M059J (cell line): ENCODE data around the gene JAM3. TPM values are rescaled to one million over a fixed set of nuclear protein-coding genes. Genes with fewer than 3 reads are reported as not detected.

ENCODE experiments used
- DNase-seq: peaks from one replicate; pipeline ENCODE4 v3.0.0-alpha.2; 2012; ENCODE audit warnings: low read depth
- total RNA-seq: library from RNA; depleted of rRNA; stranded (reverse); fragments of >200 nt; shearing (Covaris generic); gene quantifications from 2 replicates; pipeline ENCODE4 v1.2.3, GENCODE V29; 2014

Gene JAM3
- total RNA-seq, 1 experiment from 2014 or later: 6.1 TPM

GRCh38 chr11:134145715-134146114, 76.8 kb downstream of the JAM3 start:
- DNase-seq: no peak

- DNase-seq: no peak
Measured at GRCh38 chr11:134146598-134146997, 77.7 kb downstream of the JAM3 start.

GRCh38 chr11:134149371-134149770, 80.5 kb downstream of the JAM3 start:
- DNase-seq: no peak

- no peak for DNase-seq
Measured at GRCh38 chr11:134150195-134150903, 81.5 kb downstream of the JAM3 start.

GRCh38 chr11:134151083-134151747, 82.3 kb downstream of the JAM3 start:
- DNase-seq: no peak

- DNase-seq: no peak
Measured at GRCh38 chr11:134152696-134153095, 83.8 kb downstream of the JAM3 start.

GRCh38 chr11:134153147-134153905, 84.5 kb downstream of the JAM3 start:
- no peak for DNase-seq

GRCh38 chr11:134154441-134154840, 85.6 kb downstream of the JAM3 start:
- no peak for DNase-seq

- no peak for DNase-seq
Measured at GRCh38 chr11:134155456-134155855, 86.6 kb downstream of the JAM3 start.

- DNase-seq: no peak
Measured at GRCh38 chr11:134155946-134156865, 87.3 kb downstream of the JAM3 start.

- DNase-seq: no peak
Measured at GRCh38 chr11:134157451-134157850, 88.6 kb downstream of the JAM3 start.

- DNase-seq: no peak
Measured at GRCh38 chr11:134158023-134158422, 89.2 kb downstream of the JAM3 start.

- DNase-seq: no peak
Measured at GRCh38 chr11:134159652-134160051, 90.8 kb downstream of the JAM3 start.

GRCh38 chr11:134164490-134165370, 95.9 kb downstream of the JAM3 start:
- DNase-seq: no peak

- DNase-seq: no peak
Measured at GRCh38 chr11:134170177-134170918, 101.5 kb downstream of the JAM3 start.

- DNase-seq: no peak
Measured at GRCh38 chr11:134170919-134171281, 102.0 kb downstream of the JAM3 start.

- no peak for DNase-seq
Measured at GRCh38 chr11:134171951-134172350, 103.1 kb downstream of the JAM3 start.

- no peak for DNase-seq
Measured at GRCh38 chr11:134173296-134173695, 104.4 kb downstream of the JAM3 start.

GRCh38 chr11:134176284-134176683, 107.4 kb downstream of the JAM3 start:
- no peak for DNase-seq
